A549 (cell line): ENCODE data around the gene EMC6. TPM values are rescaled to one million over a fixed set of nuclear protein-coding genes. Genes with fewer than 3 reads are reported as not detected.
A peak's percentile ranks its signal among the peaks of the same experiment; 100 is the strongest.

ENCODE experiments used
- ATAC-seq, 2 experiments: fragments of 200-7000 bp in 1 of 2; fragments of >200 bp in 1 of 2; cut with Nextera tagmentation in 1 of 2; cut with Tn5 transposase in 1 of 2; 3 replicates each; pipeline versions ENCODE4 v1.8.0 to v1.9.1; 2018 to 2020; ENCODE audit warnings: mild to moderate bottlenecking in 1 of 2, moderate library complexity in 1 of 2
- CTCF ChIA-PET: fragments of 300-600 bp; sonication (Branson Sonifier 250); formaldehyde crosslinking; extraction: SDS; loops from one replicate; lab custom pipeline; 2021; ENCODE audit warnings: antibody characterized with exemption, inconsistent platforms; lab: Yijun Ruan, JAX
- POLR2A ChIA-PET: fragments of 350-600 bp; formaldehyde crosslinking; extraction: SDS; loops from one replicate; lab custom pipeline; 2021; ENCODE audit warnings: antibody characterized with exemption, inconsistent platforms; lab: Yijun Ruan, JAX
- DNase-seq, 2 experiments: peaks; one replicate each; pipeline versions ENCODE4 v3.0.0 to v3.0.0-alpha.2; 2011 to 2016; ENCODE audit warnings: low read depth in 1 of 2, low spot score in 1 of 2
- FAIRE-seq: peaks from 2 replicates; lab custom pipeline; 2011; peaks lifted over from hg19 to GRCh38; lab: Jason Lieb, UNC
- H3K27ac ChIP-seq, 2 experiments: fragments of >200 bp; sonication (Bioruptor Twin); formaldehyde crosslinking; 3 replicates each; pipeline ENCODE4 v1.5.1; 2016 to 2017
- H3K4me1 ChIP-seq: fragments of >200 bp; sonication (Bioruptor Twin); formaldehyde crosslinking; 3 replicates; pipeline ENCODE4 v1.6.1; 2016
- H3K4me2 ChIP-seq: fragments of >200 bp; sonication (Bioruptor Twin); formaldehyde crosslinking; 3 replicates; pipeline ENCODE4 v1.6.1; 2016
- H3K4me3 ChIP-seq: fragments of >200 bp; sonication (Bioruptor Twin); formaldehyde crosslinking; 3 replicates; pipeline ENCODE4 v1.5.1; 2016
- H3K9me3 ChIP-seq: fragments of >200 bp; sonication (Bioruptor Twin); formaldehyde crosslinking; 3 replicates; pipeline ENCODE4 v1.6.1; 2016
- BHLHE40 ChIP-seq: IDR thresholded peaks from 2 replicates; pipeline ENCODE4 v1.6.1; 2012; ENCODE audit warnings: low read depth, low read length, inconsistent platforms
- EHF ChIP-seq: fragments of 250-450 bp; sonication (Bioruptor Pico); IDR thresholded peaks from 2 replicates; pipeline ENCODE4 v1.5.0; 2020; ENCODE audit warnings: mild to moderate bottlenecking
- EHMT2 ChIP-seq: fragments of 200-600 bp; sonication (generic); IDR thresholded peaks from 2 replicates; pipeline ENCODE4 v1.6.1; 2016; ENCODE audit warnings: antibody characterized with exemption, low read depth, mild to moderate bottlenecking, moderate library complexity
- FOSB ChIP-seq: fragments of 250-450 bp; sonication (Bioruptor Pico); IDR thresholded peaks from 2 replicates; pipeline ENCODE4 v1.5.0; 2020; ENCODE audit warnings: mild to moderate bottlenecking, moderate library complexity
- GATA3 ChIP-seq: IDR thresholded peaks from 2 replicates; pipeline ENCODE4 v1.6.1; 2012; ENCODE audit warnings: borderline replicate concordance
- HOXB5 ChIP-seq: fragments of 250-450 bp; sonication (Bioruptor Pico); IDR thresholded peaks from 2 replicates; pipeline ENCODE4 v1.5.0; 2020; ENCODE audit warnings: mild to moderate bottlenecking, moderate library complexity
- JUN ChIP-seq, 2 experiments: fragments of >200 bp; sonication (Bioruptor Twin); formaldehyde crosslinking; IDR thresholded peaks; 2 replicates in 1 of 2; 3 replicates in 1 of 2; pipeline ENCODE4 v1.6.1; 2016 to 2017
- KDM5A ChIP-seq: fragments of 200-600 bp; sonication (generic); IDR thresholded peaks from 2 replicates; pipeline ENCODE4 v1.6.1; 2016; ENCODE audit warnings: antibody characterized with exemption, mild to moderate bottlenecking
- MAFK ChIP-seq: fragments of 450-650 bp; IDR thresholded peaks from 2 replicates; pipeline ENCODE4 v1.6.1; 2014; ENCODE audit not compliant: partially characterized antibody
- MAZ ChIP-seq: fragments of 150-350 bp; IDR thresholded peaks from 2 replicates; pipeline ENCODE4 v1.6.1; 2014; ENCODE audit warnings: antibody characterized with exemption, low read depth, low read length, borderline replicate concordance
- MYC ChIP-seq: IDR thresholded peaks from 2 replicates; pipeline ENCODE4 v1.6.1; 2012; ENCODE audit warnings: mild to moderate bottlenecking, inconsistent platforms, low read length, improper control_type of control experiment, borderline replicate concordance
- NR3C1 ChIP-seq: fragments of >200 bp; sonication (Bioruptor Twin); formaldehyde crosslinking; IDR thresholded peaks from 3 replicates; pipeline ENCODE4 v1.6.1; 2017
- PHF8 ChIP-seq: fragments of 200-600 bp; sonication (generic); IDR thresholded peaks from 2 replicates; pipeline ENCODE4 v1.6.1; 2016; ENCODE audit warnings: low read depth, mild to moderate bottlenecking, antibody characterized with exemption, moderate library complexity, borderline replicate concordance
- POLR2A ChIP-seq: IDR thresholded peaks from 2 replicates; pipeline ENCODE4 v1.6.1; 2012; ENCODE audit warnings: mild to moderate bottlenecking, low read length
- RAD21 ChIP-seq, 2 experiments: fragments of >200 bp in 1 of 2; sonication (Bioruptor Twin) in 1 of 2; formaldehyde crosslinking in 1 of 2; IDR thresholded peaks in 1 of 2; conservative IDR thresholded peaks in 1 of 2; 2 replicates in 1 of 2; 3 replicates in 1 of 2; pipeline ENCODE4 v1.6.1; 2012 to 2018; ENCODE audit warnings: inconsistent platforms in 1 of 2
- RARB ChIP-seq: fragments of 250-450 bp; sonication (Bioruptor Pico); IDR thresholded peaks from 2 replicates; pipeline ENCODE4 v1.8.0; 2021; ENCODE audit warnings: mild to moderate bottlenecking, moderate library complexity
- SMC3 ChIP-seq: fragments of >200 bp; sonication (Bioruptor Twin); formaldehyde crosslinking; IDR thresholded peaks from 3 replicates; pipeline ENCODE4 v1.6.1; 2018; ENCODE audit warnings: inconsistent platforms
- TFCP2L1 ChIP-seq: fragments of 250-450 bp; sonication (Bioruptor Pico); IDR thresholded peaks from 2 replicates; pipeline ENCODE4 v1.5.0; 2021; ENCODE audit warnings: mild to moderate bottlenecking
- TP53 ChIP-seq: fragments of 250-450 bp; sonication (Bioruptor Pico); IDR thresholded peaks from 2 replicates; pipeline ENCODE4 v1.5.0; 2021; ENCODE audit warnings: mild to moderate bottlenecking, moderate library complexity
- WGBS: methylation state at CpG from one replicate; pipeline ENCODE4 v1.1.6; 2017; ENCODE audit errors: missing lambda C conversion rate; 5-methylcytosine and 5-hydroxymethylcytosine counted together
- polyA minus RNA-seq: library from RNA; depleted of rRNA, polyadenylated mRNA; stranded (reverse); fragments of >200 nt; gene quantifications from 2 replicates; pipeline ENCODE4 v1.2.3, GENCODE V29; 2011; rRNA and poly(A)+ RNA removed
- polyA plus RNA-seq, 4 experiments: library from polyadenylated mRNA; depleted of rRNA in 3 of 4; stranded (reverse); fragments of >200 nt; fragmentation: RNase III in 1 of 4; extraction: RNeasy Plus Mini Kit Qiagen cat#74134 plus additional on column Dnase treatment in 1 of 4; gene quantifications; 2 replicates in 3 of 4; 3 replicates in 1 of 4; pipeline ENCODE4 v1.2.3, GENCODE V29; 2011 to 2017
- TF ChIP-seq, protein P1 (sequence below): fragments of 200-600 bp; sonication (generic); IDR thresholded peaks from 2 replicates; pipeline ENCODE4 v1.6.1; 2016; ENCODE audit warnings: antibody characterized with exemption, mild to moderate bottlenecking, moderate library complexity
- TF ChIP-seq, protein P2 (sequence below): IDR thresholded peaks from 2 replicates; pipeline ENCODE4 v1.6.1; 2012
- TF ChIP-seq, protein P3 (sequence below): fragments of 150-350 bp; IDR thresholded peaks from 2 replicates; pipeline ENCODE4 v1.6.1; 2014; ENCODE audit warnings: low read depth, mild to moderate bottlenecking, low read length
- TF ChIP-seq, protein P4 (sequence below): fragments of >200 bp; sonication (Bioruptor Twin); formaldehyde crosslinking; IDR thresholded peaks from 3 replicates; pipeline ENCODE4 v1.6.1; 2016
- TF ChIP-seq, protein P5 (sequence below): IDR thresholded peaks from 2 replicates; pipeline ENCODE4 v1.6.1; 2012; ENCODE audit warnings: low read depth, borderline replicate concordance

EMC6 gene
- polyA plus RNA-seq (2011; rRNA removed) (53.3 and 68.3 TPM in 2 replicates), polyA plus RNA-seq (2017; fragmentation: RNase III; extraction: RNeasy Plus Mini Kit Qiagen cat#74134 plus additional on column Dnase treatment) (109 to 122 TPM (median 115 TPM) in 3 replicates), polyA minus RNA-seq (17.1 and 18.5 TPM in 2 replicates)
- 167 and 256 TPM in 2 replicates for polyA plus RNA-seq (2012; cell fraction: cytosol; rRNA removed)
- 139 and 184 TPM in 2 replicates for polyA plus RNA-seq (2012; cell fraction: nucleus; rRNA removed)

DNA sequence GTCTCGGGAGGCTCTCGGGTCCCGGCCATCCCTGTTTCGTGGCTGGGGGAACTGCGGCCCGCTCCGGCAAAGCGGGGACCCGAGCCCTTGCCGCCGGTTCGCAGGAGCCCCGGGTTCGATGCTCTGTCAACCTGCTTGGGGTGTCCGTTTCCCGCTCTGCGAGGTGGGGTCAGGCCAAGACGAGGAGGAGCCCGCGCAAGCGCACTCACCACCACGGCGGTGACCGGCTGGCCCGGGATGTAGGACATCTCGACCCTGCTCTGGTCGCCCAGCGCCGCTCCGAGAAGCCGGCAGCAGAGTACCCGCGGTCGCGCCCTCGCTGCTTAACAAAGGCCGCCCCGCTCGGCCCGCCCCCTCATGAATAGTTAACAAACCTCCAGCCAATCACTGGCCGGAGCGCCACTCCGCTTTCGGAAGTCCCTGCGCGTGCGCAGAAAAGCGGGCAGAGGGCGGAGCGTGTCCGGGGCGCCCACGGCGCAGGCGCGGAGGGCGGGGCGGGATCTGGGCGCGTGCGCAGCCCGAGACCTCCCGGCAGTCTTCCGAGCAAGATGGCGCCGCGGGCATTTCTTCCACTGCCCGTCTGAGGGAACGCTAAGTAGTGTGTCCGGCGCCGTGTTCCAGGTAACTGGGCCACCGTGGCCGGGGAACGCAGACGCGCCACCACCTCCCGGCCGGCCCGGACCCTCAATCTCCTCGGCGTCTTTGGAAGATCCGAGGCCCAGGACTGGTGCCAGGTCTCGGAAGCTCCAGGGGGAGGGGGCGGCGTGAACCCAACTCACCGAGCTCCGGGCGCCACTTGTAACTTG, at the start of gene EMC6, which contains the start of gene TAX1BP3:
Gene EMC6, plus strand, starts transcription at position 534 of the 806 bp plus-strand sequence. CDS start 335 bp downstream, outside the sequence.
Gene TAX1BP3, minus strand, starts transcription at position 300 of the 806 bp plus-strand sequence. Its CDS starts 52 bp downstream, at position 248.
- POLR2A ChIA-PET, result interaction anchor here (0.6 to 2.7 kb wide), 14 partner anchors 9 to 178 kb away, joined by 3 to 24 read pairs (median 5); partner anchors contain the start of genes CTNS, HASPIN, P2RX5 and SHPK
- DNase-seq (peak; percentile 99), FAIRE-seq (peak; percentile 95), ATAC-seq (peak; percentile 87 to 93)
- Histone ChIP-seq H3K4me1 (peaks cover 25% of the 10 kb centered on the region), H3K4me3 (peak within 1 kb of the TSS; percentile 82), H3K27ac (peak within 1 kb of the TSS; percentile 94), H3K4me2 (peak within 1 kb of the TSS; percentile 88), H3K9me3 (no peaks in the 10 kb centered on the region)
- peak; percentile 94 for TF ChIP-seq KDM5A
- TF ChIP-seq, protein P1, sequence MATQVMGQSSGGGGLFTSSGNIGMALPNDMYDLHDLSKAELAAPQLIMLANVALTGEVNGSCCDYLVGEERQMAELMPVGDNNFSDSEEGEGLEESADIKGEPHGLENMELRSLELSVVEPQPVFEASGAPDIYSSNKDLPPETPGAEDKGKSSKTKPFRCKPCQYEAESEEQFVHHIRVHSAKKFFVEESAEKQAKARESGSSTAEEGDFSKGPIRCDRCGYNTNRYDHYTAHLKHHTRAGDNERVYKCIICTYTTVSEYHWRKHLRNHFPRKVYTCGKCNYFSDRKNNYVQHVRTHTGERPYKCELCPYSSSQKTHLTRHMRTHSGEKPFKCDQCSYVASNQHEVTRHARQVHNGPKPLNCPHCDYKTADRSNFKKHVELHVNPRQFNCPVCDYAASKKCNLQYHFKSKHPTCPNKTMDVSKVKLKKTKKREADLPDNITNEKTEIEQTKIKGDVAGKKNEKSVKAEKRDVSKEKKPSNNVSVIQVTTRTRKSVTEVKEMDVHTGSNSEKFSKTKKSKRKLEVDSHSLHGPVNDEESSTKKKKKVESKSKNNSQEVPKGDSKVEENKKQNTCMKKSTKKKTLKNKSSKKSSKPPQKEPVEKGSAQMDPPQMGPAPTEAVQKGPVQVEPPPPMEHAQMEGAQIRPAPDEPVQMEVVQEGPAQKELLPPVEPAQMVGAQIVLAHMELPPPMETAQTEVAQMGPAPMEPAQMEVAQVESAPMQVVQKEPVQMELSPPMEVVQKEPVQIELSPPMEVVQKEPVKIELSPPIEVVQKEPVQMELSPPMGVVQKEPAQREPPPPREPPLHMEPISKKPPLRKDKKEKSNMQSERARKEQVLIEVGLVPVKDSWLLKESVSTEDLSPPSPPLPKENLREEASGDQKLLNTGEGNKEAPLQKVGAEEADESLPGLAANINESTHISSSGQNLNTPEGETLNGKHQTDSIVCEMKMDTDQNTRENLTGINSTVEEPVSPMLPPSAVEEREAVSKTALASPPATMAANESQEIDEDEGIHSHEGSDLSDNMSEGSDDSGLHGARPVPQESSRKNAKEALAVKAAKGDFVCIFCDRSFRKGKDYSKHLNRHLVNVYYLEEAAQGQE, result peak; percentile 48
- no peak for TF ChIP-seq FOSB (CRISPR knock-in tag)
- TF ChIP-seq, protein P2, sequence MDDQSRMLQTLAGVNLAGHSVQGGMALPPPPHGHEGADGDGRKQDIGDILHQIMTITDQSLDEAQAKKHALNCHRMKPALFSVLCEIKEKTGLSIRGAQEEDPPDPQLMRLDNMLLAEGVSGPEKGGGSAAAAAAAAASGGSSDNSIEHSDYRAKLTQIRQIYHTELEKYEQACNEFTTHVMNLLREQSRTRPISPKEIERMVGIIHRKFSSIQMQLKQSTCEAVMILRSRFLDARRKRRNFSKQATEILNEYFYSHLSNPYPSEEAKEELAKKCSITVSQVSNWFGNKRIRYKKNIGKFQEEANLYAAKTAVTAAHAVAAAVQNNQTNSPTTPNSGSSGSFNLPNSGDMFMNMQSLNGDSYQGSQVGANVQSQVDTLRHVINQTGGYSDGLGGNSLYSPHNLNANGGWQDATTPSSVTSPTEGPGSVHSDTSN, result peak; percentile 70
- TF ChIP-seq MAFK, result no peak
- TF ChIP-seq, protein P3, sequence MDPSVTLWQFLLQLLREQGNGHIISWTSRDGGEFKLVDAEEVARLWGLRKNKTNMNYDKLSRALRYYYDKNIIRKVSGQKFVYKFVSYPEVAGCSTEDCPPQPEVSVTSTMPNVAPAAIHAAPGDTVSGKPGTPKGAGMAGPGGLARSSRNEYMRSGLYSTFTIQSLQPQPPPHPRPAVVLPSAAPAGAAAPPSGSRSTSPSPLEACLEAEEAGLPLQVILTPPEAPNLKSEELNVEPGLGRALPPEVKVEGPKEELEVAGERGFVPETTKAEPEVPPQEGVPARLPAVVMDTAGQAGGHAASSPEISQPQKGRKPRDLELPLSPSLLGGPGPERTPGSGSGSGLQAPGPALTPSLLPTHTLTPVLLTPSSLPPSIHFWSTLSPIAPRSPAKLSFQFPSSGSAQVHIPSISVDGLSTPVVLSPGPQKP, result no peak
- TF ChIP-seq, protein P4, sequence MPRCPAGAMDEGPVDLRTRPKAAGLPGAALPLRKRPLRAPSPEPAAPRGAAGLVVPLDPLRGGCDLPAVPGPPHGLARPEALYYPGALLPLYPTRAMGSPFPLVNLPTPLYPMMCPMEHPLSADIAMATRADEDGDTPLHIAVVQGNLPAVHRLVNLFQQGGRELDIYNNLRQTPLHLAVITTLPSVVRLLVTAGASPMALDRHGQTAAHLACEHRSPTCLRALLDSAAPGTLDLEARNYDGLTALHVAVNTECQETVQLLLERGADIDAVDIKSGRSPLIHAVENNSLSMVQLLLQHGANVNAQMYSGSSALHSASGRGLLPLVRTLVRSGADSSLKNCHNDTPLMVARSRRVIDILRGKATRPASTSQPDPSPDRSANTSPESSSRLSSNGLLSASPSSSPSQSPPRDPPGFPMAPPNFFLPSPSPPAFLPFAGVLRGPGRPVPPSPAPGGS, result peak; percentile 98
- peak; percentile 98 for TF ChIP-seq POLR2A
- no peak for TF ChIP-seq RAD21 (conservative IDR thresholded peaks at IDR 0.05 in 1 of 2, IDR thresholded peaks at IDR 0.05 in 1 of 2)
- peak; percentile 35 for TF ChIP-seq GATA3
- TF ChIP-seq MAZ, result no peak
- TF ChIP-seq NR3C1, result no peak
- no peak for TF ChIP-seq EHMT2
- TF ChIP-seq, protein P5, sequence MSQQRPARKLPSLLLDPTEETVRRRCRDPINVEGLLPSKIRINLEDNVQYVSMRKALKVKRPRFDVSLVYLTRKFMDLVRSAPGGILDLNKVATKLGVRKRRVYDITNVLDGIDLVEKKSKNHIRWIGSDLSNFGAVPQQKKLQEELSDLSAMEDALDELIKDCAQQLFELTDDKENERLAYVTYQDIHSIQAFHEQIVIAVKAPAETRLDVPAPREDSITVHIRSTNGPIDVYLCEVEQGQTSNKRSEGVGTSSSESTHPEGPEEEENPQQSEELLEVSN, result peak; percentile 86
- TF ChIP-seq EHF (CRISPR knock-in tag), result no peak
- no peak for TF ChIP-seq SMC3
- TF ChIP-seq HOXB5 (CRISPR knock-in tag), result 0 out of 2 replicates have a peak, but pooled peaks have one; percentile 13
- TF ChIP-seq TP53, result peak; percentile 86
- peak; percentile 80 for TF ChIP-seq TFCP2L1
- TF ChIP-seq JUN (IDR thresholded peaks at IDR 0.05), result peak; percentile 85 to 96
- TF ChIP-seq MYC, result peak; percentile 38
- TF ChIP-seq BHLHE40, result no peak
- peak; percentile 89 for TF ChIP-seq PHF8
- TF ChIP-seq RARB (CRISPR knock-in tag), result peak; percentile 29; the same call in 1 of the 2 replicates
- CTCF ChIA-PET, result interaction anchor here (0.7 to 4.1 kb wide), 6 partner anchors 8 to 133 kb away, joined by 3 to 19 read pairs (median 4); partner anchors contain the start of gene SHPK
- 3% methylated on average over 47 of the region's 89 CpGs for WGBS
